ENCODE measurements around the gene FAM193B. TPM values are rescaled to one million over a fixed set of nuclear protein-coding genes. Genes with fewer than 3 reads are reported as not detected.

Gene FAM193B
- total and polyA plus RNA-seq, 4 donors = 14.3 to 31.8 (median 15.8) TPM

- Histone ChIP-seq H3K4me3 (ENCODE audit: low read depth in 1 of 3, low read length in 3 of 3) (no peak overlapping the region), H3K4me1 (ENCODE audit: control insufficient read depth in 4 of 4, insufficient read depth in 4 of 4, low read length in 3 of 4) (peaks cover 0 to 16% (median 13%) of the 10 kb centered on the region in 4 donors), H3K36me3 (ENCODE audit: control insufficient read depth in 4 of 4, insufficient read depth in 3 of 4, low read depth in 1 of 4, low read length in 3 of 4) (peaks cover 12 to 70% (median 33%) of the 10 kb centered on the region in 4 donors), H3K27me3 (ENCODE audit: control insufficient read depth in 4 of 4, insufficient read depth in 4 of 4, low read length in 3 of 4) (no peaks in the 10 kb centered on the region), H3K9ac (ENCODE audit: low read depth in 1 of 2, low read length in 2 of 2) (no peak overlapping the region), H3K27ac (ENCODE audit: low read depth in 1 of 2, low read length in 2 of 2) (no peak overlapping the region), H3K9me3 (ENCODE audit: control insufficient read depth in 4 of 4, low read length in 3 of 4) (no peaks in the 10 kb centered on the region)
- 88% methylated on average over 3 of the region's 3 CpGs for WGBS
- TF ChIP-seq TAF1 (conservative IDR thresholded peaks at IDR 0.05) (no peak), RXRA (IDR thresholded peaks at IDR 0.05) (no peak), JUND (IDR thresholded peaks at IDR 0.05) (no peak), GABPA (IDR thresholded peaks at IDR 0.05 in 1 of 2, conservative IDR thresholded peaks at IDR 0.05 in 1 of 2) (no peak), SP1 (IDR thresholded peaks at IDR 0.05) (no peak), MAX (IDR thresholded peaks at IDR 0.05) (no peak), HNF4A (conservative IDR thresholded peaks at IDR 0.05) (no peak), YY1 (IDR thresholded peaks at IDR 0.05) (no peak), ATF3 (IDR thresholded peaks at IDR 0.05) (no peak), HNF4G (IDR thresholded peaks at IDR 0.05) (no peak), RAD21 (IDR thresholded peaks at IDR 0.05) (no peak), EGR1 (IDR thresholded peaks at IDR 0.05; ENCODE audit: low read depth in 2 of 2) (no peak), NR2F2 (IDR thresholded peaks at IDR 0.05) (no peak), FOXA1 (IDR thresholded peaks at IDR 0.05) (no peak), CTCF (IDR thresholded peaks at IDR 0.05; ENCODE audit: low read depth, low read length, missing input control) (no peak), ZBTB33 (IDR thresholded peaks at IDR 0.05) (no peak), REST (IDR thresholded peaks at IDR 0.05) (no peak), FOXA2 (IDR thresholded peaks at IDR 0.05) (no peak)
- no peak for DNase-seq (ENCODE audit: low spot score)
Measured at GRCh38 chr5:177530638-177531037, 23.7 kb downstream of the FAM193B start.
